ENCODE measurements around the gene DTNA. TPM values are rescaled to one million over a fixed set of nuclear protein-coding genes. Genes with fewer than 3 reads are reported as not detected.
A peak's percentile ranks its signal among the peaks of the same experiment; 100 is the strongest.

The DTNA gene
- total RNA-seq, 2 donors from 2014 or later: 114 to 197 TPM

GRCh38 chr18:34887881-34888580, 177.9 kb downstream of the DTNA start:
- TF ChIP-seq CTCF (IDR thresholded peaks at IDR 0.05): no peak
- H3K4me3 ChIP-seq: no peak overlapping the region
- H3K4me1 ChIP-seq: no peaks in the 10 kb centered on the region
- H3K27ac ChIP-seq: no peak overlapping the region
- H3K9me3 ChIP-seq: no peaks in the 10 kb centered on the region
- H3K36me3 ChIP-seq: peaks cover 30% of the 10 kb centered on the region
- no peak for DNase-seq (ENCODE audit: low spot score)
- no peaks in the 10 kb centered on the region for H3K27me3 ChIP-seq

- TF ChIP-seq CTCF (IDR thresholded peaks at IDR 0.05): no peak
- H3K27me3 ChIP-seq: no peaks in the 10 kb centered on the region
- DNase-seq (ENCODE audit: low spot score): no peak
- no peaks in the 10 kb centered on the region for H3K4me1 ChIP-seq
- H3K27ac ChIP-seq: no peak overlapping the region
- peaks cover 18% of the 10 kb centered on the region for H3K36me3 ChIP-seq
- H3K9me3 ChIP-seq: no peaks in the 10 kb centered on the region
- no peak overlapping the region for H3K4me3 ChIP-seq
These were observed 180.5 kb downstream of the DTNA start for GRCh38 chr18:34890486-34891085.

- H3K4me1 ChIP-seq: no peaks in the 10 kb centered on the region
- H3K36me3 ChIP-seq: peaks cover 18% of the 10 kb centered on the region
- no peaks in the 10 kb centered on the region for H3K9me3 ChIP-seq
- no peak overlapping the region for H3K4me3 ChIP-seq
- H3K27me3 ChIP-seq: no peaks in the 10 kb centered on the region
- TF ChIP-seq CTCF (IDR thresholded peaks at IDR 0.05): no peak
- H3K27ac ChIP-seq: no peak overlapping the region
- no peak for DNase-seq (ENCODE audit: low spot score)
These were observed 182.3 kb downstream of the DTNA start for GRCh38 chr18:34892379-34892778.

GRCh38 chr18:34893239-34893638, 183.1 kb downstream of the DTNA start:
- Histone ChIP-seq H3K9me3 (no peaks in the 10 kb centered on the region), H3K4me1 (no peaks in the 10 kb centered on the region), H3K27me3 (no peaks in the 10 kb centered on the region), H3K36me3 (peaks cover 11% of the 10 kb centered on the region), H3K27ac (no peak overlapping the region), H3K4me3 (no peak overlapping the region)
- no peak for DNase-seq (ENCODE audit: low spot score)
- TF ChIP-seq CTCF (IDR thresholded peaks at IDR 0.05): no peak

- Histone ChIP-seq H3K4me3 (no peak overlapping the region), H3K27ac (no peak overlapping the region), H3K27me3 (no peaks in the 10 kb centered on the region), H3K36me3 (no peaks in the 10 kb centered on the region), H3K4me1 (no peaks in the 10 kb centered on the region), H3K9me3 (no peaks in the 10 kb centered on the region)
- TF ChIP-seq CTCF (IDR thresholded peaks at IDR 0.05): peak in 1 of 2 donors; percentile 24
- DNase-seq (ENCODE audit: low spot score): no peak
These were observed 191.2 kb downstream of the DTNA start for GRCh38 chr18:34901299-34901698.

Measured in right atrium auricular region (tissue), 2 donors.